ENCODE results near the gene ATP5F1E.
"Not testable (repeated sequence)": the region's sequence is repeated elsewhere in the genome, so short reads cannot be mapped to it uniquely, and the experiment has no call there.

Gene ATP5F1E

DNA sequence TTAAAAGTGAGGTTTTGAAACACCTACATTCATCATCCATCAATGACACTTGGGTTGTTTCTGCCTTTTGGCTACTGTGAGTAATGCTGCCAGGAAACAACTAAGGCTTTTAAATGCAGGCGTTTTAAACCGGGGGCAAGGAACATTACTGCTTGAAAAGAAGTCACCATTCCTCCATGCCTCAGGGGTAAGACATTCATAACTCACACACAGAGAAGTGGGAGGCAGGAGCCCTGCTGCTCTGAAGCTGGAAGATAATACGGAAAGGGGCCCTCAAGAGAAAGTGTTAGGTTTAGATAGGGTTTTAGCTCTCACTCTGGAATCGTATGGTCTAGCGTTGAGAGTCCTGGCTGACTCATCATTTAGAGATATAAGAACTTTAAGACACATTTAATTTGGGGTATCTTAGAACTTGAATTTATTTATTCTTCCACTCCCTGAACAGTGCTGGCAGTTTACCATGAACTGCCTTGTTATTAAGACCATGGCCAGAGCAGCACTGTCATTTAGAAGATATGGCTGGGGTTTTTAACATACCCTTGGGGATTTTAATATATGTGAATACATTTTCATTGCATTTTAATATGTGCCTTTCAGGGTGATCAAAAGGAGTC is 11.1 kb downstream of the ATP5F1E start:
- FAIRE-seq (no peak), DNase-seq (ENCODE audit: low spot score) (no peak)

DNA sequence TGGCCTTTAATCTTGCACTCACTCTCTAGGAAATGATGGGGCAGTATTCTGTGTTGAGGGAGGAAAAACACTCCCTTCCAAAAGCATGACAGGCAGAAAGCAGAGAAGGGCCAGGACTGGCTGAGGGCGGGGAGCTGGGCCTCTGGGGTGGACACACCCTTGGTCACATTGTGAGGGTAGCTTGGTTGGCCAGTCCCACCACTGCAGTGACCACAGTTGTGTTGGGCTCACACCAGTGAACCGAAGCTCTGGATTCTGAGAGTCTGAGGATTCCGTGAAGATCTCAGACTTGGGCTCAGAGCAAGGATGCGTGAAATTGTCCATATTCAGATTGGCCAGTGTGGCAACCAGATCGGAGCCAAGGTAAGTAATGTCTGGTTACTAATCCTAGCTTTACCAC is 12.9 kb downstream of the ATP5F1E start, which contains the start of gene TUBB1:
TUBB1 (plus strand) TSS at position 213 of the 400 bp plus-strand sequence; CDS start at position 307, 94 bp downstream.
- FAIRE-seq (no peak), DNase-seq (ENCODE audit: low spot score) (no peak)

DNA sequence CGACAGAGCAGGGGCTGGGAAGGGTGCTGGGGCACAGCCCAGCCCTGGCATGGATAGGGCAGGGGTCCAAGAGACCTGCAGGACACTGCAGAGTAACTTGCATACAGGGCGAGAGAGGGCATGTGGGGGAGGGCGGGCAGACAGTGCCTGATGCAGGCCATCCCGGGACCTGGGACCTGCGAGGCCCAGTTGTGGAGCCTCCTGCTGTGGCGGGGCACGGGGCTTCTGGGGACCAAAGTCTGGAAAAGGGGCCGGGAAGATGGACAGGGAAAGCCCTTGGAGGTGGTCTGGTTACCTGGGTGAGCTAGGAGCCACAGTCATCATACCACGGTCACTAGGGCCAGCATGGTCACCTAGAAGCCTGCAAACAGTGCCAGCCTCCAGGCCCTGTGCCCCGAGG is 13.3 kb downstream of the ATP5F1E start:
- no peak for FAIRE-seq

DNA sequence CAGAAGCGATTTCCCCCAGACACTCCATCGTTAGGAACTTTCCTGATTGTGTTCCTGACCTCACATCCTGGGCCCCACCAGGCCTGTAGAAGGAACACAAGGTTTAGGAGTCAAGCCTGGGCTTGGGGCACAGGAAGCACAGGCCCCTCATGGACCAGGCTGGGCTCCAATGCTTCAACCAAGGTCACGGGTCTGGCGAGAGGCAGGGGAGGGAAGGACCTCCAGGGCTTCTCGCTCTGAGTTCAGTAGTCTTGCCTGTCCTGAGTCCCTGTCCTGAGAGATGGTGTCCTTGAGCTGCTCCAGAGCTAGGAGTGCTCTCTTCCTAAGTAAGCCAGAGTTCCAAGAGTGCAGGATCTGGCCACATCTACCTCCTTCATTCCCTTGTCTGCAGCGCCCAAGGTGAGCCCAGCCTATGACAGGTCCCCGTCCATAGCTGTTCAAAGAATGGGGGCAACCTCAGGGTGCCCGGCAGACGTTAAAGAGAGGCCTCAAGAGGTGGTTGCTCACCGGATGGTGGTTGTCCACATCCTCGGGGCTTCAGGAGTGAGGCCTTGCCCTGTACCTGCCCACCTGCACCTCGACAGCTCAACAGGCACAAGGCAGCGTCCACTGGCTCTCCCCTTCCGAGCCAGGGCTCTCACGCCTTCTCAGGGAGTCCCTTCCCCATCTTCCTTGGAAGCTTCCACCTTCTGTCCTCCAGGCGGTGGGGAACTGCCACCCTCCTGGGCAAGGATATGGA is 14.5 kb downstream of the ATP5F1E start:
- no peak for FAIRE-seq
- no peak for DNase-seq (ENCODE audit: low spot score)

More for the DNA sequence above, 13.3 kb downstream of the ATP5F1E start:
- no peak for DNase-seq (ENCODE audit: low spot score)

DNA sequence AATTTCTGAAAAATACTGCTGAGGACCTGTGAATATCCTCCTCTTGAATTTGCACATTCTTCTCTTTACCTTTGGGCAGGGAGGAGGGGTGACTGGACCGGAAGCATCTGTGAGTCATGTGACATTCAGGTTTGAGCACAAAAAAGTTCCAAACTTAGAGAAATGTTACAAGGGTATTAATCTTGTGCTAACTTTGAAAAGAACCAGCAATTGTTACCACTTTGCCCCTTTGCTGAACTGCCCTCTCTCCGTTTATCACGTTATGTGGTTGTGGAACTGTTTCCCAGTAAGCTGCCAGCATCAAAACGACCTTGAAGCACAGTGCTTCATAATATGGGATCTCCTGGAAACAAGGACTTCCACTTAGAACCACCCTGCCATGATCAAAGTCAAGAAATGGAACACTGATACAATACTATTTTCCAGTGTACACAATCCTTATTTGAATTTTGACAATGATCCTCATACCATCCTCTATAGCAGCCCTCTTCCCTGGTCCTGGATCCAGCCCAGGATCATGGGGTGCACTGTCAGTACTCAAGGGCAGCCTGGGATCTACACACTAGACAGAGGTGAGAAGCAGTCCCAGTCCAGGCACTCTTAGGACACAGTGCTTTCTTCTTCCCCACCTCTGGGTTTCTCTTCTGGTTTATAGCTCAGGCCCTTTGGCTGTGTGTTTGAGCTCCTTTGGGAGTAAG is 15.2 kb downstream of the ATP5F1E start:
- no peak for FAIRE-seq
- DNase-seq (ENCODE audit: low spot score) = no peak

DNA sequence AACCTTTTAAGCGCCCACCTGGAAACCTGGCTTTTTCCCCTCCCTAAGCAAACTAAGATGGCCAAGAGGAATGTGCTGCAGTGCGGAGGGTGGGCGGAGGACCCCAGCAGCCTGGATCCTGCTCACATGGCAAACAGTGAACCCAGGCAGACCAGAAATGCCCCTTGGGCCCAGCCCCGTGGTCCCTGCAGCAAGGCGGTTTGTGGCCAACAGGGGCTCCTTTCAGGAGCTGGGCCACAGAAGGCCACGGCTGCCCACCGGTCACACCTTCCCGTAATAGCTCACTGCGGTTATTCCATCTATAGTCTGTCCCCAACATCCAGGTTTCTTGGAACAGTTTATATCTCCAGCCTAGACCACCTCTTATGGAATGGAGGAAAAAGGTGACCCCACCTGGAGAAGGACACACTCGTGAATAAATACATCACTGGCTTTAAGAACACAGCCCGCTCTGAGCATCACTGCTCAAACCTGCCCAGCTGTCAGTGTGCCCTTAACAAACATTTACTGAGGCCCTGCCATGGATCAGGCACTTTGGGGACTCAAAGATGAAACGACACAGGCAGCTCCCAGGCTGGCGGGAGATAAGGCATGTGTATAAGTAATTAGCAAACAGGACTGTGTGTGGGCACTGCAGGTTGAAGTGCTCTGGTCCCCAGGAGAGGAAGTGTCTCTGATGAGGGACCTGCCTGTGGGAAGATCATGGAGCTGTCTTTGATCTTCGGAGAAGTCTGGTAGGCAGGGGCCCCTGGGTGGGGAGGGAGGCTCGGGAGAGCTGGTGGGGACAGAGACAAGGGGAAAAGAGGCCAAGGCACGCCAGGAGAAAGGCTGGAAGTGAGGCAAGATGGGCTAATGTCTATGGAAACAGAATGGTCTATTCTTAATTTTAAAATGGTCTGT is 16.1 kb downstream of the ATP5F1E start:
- DNase-seq (ENCODE audit: low spot score) (no peak), FAIRE-seq (no peak)

DNA sequence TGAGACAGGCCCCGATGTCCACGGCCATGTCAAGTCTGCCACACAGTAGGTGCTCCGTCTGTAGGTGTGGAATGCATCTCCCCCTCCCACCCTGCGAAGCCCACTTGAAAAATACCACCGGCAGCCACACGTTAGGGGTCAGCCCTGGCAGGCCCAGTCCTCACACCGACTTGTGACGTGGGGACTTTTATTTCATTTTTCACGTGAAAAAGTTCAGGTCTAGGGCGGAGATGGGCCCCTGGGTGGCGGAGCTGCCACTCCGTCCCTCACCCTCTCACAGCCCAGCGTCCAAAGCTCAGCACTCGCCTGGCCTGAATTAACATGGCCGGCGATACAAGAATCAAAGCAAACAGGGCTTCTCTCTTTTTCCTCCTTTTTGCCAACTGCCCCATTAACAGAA is 16.7 kb downstream of the ATP5F1E start:
- FAIRE-seq (no peak), DNase-seq (ENCODE audit: low spot score) (no peak)

DNA sequence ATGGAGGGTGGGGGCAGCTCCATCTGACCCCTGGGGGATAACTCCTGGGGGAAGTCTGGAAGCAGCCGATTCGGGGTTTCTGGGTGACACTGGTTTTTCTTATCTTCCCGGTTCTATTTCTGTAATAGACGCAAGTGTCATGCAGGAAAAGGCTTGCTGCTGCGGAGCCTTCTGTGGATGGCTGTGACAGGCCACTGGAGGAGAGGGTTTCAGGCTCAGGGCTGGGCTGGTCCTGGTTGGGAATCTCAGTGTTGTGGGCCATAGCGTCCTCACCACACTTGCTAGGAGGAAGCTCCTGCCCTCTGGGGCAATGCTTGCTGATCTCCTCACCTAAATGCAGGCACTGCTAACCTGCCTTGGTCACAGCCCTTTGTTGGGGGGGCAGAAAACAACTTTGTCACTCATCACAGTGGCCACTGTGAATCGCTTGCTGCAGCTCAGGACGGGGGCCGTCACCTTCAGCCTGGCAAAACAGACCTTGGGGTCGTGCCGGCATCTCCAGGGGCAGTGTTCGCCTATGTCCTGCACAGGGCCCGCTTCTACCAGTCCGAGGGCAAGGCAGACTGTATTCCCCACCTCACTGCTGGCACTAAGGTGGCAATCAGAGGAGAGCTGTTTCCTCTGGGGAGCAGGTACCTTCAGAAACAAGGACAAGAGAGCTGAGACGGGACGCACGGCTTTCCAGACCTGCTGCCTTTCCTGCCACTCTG is 17.3 kb downstream of the ATP5F1E start:
- DNase-seq (ENCODE audit: low spot score) (no peak), FAIRE-seq (no peak)

DNA sequence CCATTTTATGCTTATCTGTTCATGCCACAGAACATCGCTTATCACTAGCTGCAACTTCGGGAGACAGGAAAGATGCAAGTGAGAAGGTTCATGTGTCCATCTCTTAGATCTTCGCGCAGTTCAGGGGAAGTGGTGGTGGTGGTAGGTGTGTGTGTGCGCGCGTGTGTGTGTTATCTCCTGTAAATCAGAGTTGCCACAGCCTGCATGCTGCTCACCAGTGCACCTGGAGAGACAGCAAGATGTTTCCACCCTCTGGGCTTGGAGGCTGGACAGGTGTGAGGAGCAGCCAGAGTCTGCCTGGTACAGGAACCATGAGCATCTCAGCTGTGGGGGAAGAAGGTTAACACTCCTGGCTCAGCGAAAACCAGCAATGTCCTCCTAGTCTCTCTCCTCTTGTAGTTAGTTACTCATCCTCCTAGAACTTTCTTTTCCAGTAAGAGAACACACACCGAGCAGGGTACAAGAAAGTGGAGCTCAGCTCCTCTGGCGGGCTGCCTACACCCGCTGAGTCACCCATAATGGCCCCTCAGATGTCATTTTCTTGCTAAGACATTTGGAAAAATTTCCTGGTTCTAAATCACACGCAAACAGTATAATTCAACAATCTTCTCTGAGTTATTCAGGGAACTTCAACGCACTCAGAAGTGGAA is 18.1 kb downstream of the ATP5F1E start:
- FAIRE-seq = no peak
- DNase-seq (ENCODE audit: low spot score) = no peak

DNA sequence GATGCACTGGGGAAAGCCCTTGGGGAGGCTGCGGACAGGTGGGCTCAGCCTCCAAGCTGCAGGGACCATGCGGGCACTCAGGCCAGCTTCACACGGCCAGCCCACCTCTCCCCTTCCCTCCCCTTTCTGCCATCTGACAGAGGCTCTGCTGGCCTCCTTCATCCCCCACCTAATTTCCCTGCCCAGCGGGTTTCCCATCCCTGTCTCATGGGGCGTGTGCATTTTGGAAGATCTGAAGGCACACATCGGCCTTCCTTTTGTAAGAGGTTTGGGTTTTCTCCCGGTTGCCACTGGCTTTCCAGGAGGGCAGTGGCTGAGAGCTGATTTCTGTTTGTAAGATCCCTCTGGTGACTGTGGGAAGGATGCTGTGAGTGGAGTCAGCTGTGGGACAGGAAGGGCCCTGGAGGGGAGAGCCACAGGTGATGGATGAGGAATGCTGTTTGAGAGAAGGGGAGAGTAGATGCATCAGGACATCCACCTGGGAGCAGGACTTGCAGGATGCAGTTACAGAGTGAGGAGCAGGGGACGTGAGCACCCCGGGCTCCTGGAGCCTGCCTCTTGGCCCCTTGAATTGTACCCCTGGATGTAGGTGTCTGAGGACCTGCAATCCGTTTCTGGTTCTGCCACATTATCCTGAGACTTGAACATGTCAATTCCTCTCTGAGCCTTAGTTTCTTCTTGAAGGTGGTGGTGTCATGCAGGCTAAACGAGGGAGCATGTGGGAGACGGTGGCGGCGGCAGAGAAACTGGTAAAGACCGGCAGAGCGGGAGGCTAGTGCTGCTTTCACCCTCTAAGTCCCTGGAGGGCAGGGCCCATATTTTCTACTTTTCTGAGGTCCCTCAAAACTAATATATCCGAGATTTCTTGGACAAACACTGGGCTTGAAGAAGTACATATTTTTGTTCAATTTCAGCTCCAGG is 18.8 kb downstream of the ATP5F1E start:
- no peak for DNase-seq (ENCODE audit: low spot score)
- no peak for FAIRE-seq

DNA sequence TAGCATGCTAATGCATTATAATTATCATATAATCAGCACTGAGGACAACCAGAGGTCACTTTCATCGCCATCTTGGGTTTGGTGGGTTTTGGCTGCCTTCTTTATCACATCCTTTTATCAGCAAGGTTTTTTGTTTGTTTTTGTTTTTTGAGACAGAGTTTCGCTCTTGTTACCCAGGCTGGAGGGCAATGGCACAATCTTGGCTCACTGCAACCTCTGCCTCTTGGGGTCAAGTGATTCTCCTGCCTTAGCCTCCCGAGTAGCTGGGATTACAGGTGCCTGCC is 20.3 kb downstream of the ATP5F1E start:
- not testable (repeated sequence) for FAIRE-seq; DNase-seq (ENCODE audit: low spot score)

DNA sequence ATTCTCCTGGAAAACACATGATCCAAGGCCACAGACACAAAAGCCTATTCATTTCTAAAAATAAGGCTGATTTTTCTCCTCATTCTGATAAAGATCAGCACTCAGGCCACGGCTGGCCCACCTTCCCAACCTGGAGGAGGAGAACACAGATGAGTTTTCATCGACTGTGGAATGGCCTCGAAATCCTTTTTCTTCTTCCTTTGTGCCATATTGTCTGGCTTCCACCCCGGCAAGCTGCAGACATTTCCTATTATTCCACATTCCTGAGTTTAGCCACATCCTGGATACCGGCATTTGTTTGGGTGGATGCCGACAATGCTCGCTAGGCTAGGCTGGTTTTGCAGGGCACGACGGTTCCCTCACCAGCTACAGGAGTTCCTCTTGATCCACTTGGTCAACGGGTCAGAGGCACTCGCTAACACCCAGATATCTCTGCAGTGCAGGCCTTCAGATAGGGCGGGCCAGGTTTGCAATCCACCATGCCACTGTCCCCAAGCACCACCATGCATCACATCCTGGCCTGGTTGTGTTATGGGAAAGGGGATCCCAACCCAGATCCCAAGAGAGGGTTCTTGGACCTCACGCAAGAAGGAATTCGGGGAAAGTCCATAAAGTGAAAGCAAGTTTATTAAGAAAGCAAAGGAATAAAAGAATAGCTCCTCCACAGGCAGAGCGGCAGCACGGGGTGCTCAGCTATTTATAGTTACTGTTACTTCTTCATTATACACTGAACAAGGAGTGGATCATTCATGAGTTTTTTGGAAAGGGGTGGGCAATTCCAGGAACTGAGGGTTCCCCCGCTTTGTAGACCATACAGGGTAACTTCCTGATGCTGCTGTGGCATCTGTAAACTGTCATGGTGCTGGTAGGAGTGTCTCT is 20.9 kb downstream of the ATP5F1E start:
- FAIRE-seq (peak; percentile 56), DNase-seq (ENCODE audit: low spot score) (peak; percentile 89)

DNA sequence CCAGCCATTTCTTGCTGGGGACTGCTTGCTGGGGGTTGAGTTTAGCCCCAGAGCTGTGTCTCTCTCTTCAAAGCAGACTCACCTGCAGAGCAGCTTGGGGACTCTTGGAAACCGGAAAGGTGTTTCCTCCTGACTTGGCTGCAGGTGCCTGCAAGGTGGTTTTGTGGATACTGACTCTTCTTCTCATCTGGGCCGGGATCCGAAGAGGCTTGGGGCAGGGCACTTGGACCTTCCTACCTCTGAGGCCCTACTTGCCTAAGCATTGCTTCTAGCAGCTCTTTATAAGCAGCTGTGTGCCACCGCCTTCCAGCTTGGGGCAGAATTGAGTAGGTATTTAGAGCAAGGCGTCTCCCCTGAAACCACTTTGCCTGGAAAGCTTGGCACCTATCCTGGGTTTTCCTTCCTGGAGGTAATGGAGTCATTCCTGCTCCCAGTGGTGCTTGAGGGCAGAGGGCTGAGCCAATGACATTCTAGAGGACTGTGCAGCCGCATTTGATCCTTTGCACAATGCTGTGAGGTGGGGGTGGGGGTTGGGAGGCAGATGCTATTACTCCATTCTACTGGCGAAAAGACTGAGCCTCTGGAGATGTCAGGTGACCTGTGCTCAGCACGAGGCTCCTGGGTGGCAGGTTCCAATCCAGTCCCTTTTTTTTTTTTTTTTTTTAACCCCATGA is 21.7 kb downstream of the ATP5F1E start:
- no peak for FAIRE-seq
- peak; percentile 50 for DNase-seq (ENCODE audit: low spot score)

DNA sequence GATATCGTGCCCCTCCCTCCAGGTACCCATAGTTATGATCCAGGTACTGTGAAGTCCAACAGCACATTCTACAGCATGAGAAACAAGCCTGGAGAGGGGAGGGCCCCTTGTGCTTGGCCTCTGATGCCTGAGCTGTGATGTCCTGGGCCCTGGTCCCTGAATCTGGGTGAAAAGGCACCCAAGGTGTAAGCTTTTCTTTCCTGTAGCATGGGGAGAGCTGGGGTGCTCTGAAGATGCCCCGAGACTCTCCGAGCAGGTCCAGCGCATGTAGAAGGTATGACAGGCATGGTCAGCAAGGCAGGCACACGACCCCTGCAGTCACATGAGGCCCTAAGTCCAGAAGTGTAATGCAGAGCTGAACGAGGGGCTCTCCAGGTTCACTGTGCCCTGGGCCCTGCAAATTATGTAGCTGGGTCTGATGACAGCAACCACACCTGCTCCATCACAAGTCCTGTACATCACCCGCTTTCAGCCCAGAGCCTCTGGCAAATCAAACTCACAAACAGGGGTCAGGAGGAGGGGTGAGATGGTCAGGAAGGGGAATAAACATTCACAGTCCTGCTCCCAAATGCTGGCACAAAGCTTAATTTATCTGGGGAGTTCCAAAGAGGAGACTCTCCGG is 23.3 kb downstream of the ATP5F1E start:
- no peak for FAIRE-seq

DNA sequence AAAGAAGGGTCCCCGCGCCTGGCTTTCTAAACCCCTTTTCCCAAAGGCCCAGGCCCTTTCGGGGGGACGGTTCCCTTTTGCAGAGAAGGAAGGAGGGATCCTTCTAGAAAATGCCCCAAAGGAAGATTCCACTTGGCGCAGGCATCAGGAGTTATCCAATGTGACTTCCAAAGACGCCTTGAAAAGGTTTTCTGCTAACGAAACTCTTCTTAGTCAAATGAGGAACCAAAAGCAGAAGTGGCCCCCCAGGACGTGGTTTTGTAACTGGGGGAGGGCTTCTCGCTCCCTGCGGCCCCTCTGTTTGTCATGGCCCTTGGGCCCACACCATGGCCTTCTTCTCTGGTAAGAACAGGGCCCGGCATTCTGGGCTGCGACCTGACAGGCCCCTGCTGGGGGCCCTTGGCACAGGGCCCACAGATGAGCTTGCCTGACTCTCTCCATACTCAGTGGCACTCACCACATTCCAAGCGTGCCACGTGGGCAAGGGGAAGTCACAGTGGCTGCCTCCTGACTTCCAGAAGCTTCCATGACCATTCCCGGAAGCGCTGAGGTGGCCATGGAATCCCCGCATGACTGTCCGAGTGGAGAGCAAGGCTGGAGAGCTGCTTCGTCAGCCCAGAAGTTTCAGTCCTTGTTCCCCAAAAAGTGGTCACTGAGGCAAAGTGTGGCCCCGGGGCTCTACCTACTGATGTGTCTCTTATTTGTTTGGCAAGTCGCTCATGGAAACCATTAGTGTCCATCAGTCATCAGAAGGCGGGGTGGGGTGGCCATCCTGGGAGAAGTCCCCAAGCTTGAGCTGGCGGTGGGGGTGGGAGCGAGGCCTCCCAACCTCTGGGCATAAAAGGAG is 24.2 kb downstream of the ATP5F1E start:
- DNase-seq (ENCODE audit: low spot score) = no peak
- no peak for FAIRE-seq

More for the DNA sequence above, 23.3 kb downstream of the ATP5F1E start:
- DNase-seq (ENCODE audit: low spot score) = no peak

All from urothelium cell line (cell line).